A204.1 (cell line): ENCODE measurements around the gene ENTPD5.
A peak's percentile ranks its signal among the peaks of the same experiment; 100 is the strongest.
"Not testable (repeated sequence)": the region's sequence is repeated elsewhere in the genome, so short reads cannot be mapped to it uniquely, and the experiment has no call there.

Experiments used
- FAIRE-seq: peaks from 2 replicates; lab custom pipeline; 2012; peaks lifted over from hg19 to GRCh38; lab: Jason Lieb, UNC

Gene ENTPD5

DNA sequence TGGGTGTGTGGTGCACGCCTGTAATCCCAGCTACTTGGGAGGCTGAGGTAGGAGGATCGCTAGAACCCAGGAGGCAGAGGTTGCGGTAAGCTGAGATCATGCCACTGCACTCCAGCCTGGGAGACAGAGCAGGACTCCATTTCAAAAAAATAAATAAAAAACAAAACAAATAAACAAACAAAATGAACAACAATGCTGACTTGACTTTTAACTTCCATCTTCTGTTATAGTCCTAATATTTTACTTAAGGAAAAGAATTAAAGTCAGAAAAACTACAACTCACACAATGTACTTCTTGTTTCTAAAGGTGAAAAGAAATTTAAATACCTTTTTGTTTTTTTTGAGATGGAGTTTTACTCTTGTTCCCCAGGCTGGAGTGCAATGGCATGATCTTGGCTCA, 13.4 kb downstream of the ENTPD5 start:
- FAIRE-seq, result not testable (repeated sequence)

DNA sequence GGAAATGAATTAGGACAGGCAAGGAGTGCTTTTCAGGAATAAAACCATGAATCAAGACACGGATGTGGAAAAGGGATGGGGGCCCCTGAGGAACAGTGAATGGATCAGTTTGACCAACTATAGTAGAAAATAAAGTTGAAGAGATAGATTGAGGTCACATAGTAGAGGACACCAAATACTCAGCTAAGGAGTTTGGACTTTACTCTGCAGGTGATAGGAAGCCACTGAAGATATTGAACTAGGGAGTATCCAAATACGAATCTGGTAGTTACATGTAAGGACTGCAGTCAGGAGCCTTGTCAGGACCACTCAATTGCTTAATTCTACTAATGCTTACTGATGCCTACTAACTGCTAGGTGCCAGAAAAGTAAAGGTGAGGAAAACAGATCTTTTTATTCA, 20.4 kb downstream of the ENTPD5 start:
- no peak for FAIRE-seq

DNA sequence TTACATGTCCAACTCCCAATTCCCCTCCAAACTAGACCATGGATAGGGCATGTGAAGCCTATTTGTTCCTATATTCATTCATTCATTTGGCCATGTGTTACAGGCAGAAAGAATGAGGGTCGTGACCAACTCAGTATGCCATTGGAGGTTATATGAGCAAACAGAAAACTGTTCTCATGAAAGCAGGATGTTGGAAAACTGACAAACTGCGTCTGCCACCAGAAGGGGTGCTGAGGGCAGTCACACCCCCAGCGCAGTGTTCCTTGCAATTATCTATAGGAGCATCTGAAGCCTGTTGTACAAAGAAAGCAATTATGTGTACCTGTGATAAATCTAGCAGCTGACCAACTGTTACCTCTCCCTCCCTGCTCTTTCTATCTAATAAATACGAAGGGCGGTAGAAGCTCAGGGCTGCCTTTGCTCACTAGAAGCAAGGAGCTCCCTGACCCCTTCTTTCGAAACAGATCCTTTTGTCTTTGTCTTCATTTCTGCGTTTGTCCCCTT, 21.1 kb downstream of the ENTPD5 start:
- FAIRE-seq, result no peak

DNA sequence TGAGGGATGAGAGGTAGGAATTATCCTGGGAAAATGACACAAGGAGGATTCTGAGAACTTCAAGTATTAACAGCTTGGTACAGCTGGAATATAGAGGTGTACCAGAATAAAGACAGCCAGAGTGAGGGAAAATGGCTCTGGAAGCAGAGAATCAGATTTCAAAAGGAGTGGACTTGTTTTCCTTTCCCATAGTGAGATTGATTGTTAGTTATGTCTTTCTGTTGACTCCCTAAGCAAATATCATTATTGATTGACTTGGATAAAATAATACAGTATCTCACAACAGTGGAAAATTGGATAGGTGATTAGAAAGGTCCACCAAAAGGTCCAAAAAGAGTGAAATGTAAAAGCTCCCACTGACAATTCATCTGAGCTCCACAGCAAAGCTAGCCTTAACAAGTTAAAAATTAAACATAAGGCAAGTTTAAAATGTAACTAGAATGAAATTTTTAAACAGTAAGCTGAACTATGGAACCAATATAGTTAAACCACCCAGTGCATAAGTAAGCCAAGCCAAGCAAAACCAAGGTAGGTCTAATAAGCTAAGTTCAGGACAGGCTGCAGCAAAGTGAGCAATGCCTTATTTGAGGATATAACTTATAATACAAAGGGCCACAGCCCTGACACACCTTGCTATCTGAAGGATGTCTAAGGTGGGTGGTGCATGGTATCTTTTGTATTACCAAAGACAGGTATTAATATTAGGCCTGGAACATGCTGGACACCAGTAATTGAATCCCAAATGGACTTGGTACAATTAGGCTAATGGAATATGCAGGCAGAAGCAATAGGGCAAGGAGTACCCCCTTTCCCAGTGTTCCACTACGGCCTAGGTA, 21.8 kb downstream of the ENTPD5 start:
- FAIRE-seq, result no peak

DNA sequence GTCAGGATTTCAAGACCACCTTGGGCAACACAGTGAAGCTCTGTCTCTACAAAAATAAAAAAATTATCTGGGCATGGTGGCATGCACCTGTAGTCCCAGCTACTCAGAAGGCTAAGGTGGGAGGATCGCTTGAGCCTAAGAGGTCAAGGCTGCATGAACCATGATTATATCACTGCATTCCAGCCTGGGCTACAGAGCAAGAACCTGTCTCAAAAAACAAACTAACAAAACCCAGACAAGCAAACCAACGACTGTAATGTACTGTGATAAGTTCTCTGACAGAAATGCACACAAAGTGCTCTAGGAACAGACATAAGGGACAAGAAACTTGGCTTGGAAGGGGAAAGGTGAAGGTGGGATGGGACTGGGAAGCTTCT, 22.4 kb downstream of the ENTPD5 start:
- no peak for FAIRE-seq

DNA sequence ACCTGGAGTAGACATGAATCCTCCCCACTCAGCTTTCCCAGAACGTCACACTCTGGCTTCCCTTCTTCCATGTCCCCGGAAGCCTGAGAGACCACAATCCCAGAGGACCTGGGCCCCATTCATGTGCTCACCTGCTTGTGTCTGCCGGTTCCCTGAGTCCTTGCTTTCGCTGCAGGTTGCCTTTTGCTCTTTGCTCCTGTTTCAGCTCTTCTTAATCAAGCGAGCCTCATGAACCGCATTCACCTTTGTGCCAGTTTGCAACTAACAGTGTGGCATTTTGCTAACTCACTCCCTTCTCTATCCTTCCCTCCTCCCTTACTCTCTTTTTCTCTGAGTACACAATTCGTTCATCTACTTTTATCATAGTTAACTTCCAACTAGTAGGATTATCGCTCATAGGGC, 23.1 kb downstream of the ENTPD5 start:
- FAIRE-seq, result no peak

DNA sequence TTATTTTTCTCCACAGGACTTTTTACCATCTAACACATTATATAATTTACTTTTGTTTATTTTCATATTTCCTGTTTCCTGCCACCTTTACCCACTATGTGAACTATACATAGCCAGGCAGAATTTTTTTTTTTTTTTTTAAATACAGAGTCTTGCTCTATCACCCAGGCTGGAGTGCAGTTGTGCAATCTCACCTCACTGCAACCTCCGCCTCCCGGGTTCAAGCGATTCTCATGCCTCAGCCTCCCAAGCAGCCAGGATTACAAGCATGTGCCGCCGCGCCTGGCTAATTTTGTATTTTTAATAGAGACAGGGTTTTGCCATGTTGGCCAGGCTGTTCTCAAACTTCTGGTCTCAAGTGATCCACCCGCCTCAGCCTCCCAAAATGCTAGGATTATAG, 24.2 kb downstream of the ENTPD5 start:
- FAIRE-seq, result not testable (repeated sequence)

DNA sequence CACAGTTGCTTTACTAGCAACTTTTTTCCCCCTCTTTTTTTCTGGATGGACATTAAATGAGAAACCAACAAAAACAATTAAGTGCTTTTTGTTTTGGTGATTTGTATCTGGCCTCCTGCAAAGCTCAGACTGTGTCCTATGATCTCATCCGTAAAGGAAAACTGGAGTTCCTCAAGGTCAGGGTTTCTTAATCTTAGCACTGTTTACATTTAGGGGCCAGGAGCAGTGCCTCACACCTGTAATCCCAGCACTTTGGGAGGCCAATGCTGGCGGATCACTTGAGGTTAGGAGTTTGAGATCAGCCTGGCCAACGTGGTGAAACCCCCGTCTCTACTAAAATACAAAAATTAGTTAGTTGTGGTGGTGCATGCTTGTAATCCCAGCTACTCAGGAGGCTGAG, 28.0 kb downstream of the ENTPD5 start:
- no peak for FAIRE-seq

DNA sequence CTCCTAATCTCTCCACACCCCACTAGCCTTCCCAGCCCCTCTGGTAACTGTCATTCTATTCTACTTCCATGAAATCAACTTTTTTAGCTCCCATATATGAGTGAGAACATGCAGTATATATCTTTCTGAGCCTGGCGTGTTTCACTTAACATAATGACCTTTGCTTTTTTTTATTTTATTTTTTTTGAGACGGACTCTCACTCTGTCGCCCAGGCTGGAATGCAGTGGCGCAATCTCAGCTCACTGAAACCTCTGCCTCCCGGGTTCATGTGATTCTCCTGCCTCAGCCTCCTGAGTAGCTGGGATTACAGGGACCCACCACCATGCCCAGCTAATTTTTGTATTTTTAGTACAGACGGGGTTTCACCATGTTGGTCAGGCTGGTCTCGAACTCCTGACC, 30.4 kb downstream of the ENTPD5 start:
- FAIRE-seq, result not testable (repeated sequence)

DNA sequence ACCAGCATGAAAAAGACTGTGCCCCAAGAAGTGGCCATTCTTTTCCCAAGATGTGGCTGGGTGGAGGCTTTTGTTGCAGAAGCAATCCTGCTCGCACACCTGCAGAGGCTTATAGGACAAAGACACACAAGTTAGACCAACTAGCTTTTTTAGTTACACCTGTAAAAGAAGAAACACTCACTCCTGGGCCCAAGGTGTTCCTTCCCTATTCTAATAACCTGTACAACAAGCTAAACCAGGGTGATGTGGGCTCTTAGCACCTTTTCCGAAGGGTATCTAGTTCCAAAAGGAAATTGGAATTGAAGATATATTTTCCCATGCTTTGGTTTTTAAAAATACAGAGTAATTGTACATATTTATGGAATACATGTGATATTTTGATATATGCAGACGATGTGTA, 31.0 kb downstream of the ENTPD5 start:
- no peak for FAIRE-seq

DNA sequence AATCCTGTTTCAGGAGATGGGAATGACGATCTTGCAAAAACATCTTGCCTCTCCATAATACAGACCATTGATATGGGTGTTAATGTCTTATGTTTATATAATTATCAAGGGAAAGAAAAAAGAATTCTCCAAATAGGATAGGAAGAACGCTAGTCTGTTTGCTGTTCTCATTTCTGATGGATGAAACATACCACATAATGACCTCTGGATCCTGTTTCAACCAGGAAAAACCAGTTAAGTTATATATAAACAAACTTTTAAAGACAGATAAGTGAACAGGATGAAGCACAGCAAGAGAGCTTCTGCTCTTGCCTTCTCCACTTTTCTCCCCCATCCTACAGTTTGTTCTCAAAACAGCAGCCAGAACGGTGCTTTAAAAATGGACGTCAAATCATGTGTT, 41.2 kb downstream of the ENTPD5 start:
- no peak for FAIRE-seq

DNA sequence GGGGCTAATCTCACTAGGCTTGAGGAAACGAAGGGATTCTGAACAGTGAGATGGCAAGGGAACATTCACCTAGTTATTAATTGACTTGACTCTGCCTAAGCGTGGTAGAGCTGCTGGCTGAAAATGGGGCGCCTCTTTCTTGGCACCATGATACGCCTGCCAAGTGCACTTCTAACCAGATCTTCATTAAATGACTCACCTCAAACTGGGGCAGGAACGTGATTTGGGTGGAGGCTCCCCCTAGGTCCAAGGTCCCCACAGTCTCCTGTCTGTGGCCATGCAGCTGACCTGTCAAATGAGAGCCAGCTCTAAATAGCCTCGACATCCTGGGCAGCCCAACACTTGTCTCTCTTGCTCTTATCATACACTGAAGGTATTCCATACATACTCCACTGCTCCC, 43.0 kb downstream of the ENTPD5 start:
- FAIRE-seq, result no peak

DNA sequence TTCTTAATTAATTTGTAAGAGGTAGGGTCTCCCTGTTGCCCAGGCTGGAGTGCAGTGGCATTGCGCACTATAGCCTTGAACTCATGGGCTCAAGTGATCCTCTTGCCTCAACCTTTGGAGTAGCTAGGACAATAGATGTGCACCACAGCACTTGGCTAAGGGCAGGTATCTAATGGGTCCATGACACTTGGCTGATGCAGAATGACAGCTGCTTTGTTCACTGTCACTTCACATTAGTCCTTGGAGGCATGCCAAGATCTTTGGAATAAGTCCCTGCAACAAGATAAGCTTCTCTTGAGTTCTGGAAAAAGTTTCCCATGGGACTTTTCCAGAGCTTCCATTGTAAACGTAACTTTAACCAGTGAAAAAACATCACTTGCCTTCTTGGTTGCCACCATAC, 45.6 kb downstream of the ENTPD5 start:
- FAIRE-seq, result no peak

DNA sequence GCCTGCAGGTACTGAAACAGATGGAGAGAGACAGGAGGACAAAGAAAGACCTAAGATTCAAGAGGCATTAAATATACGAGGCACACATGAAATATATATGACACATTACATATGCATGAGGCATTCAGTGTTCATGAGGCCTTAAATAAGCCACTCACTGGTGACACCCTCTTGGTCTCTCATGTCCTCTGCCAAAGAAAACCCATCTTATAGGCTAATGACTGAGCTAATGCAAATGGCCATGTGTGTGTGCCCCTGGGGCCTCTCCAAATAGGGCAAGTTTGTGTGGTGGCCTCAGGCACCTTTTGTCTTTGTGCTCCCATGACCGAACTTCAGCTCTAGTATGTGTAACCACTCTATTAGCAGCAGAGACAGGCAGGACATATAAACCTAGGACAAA, 50.2 kb downstream of the ENTPD5 start:
- FAIRE-seq, result no peak

DNA sequence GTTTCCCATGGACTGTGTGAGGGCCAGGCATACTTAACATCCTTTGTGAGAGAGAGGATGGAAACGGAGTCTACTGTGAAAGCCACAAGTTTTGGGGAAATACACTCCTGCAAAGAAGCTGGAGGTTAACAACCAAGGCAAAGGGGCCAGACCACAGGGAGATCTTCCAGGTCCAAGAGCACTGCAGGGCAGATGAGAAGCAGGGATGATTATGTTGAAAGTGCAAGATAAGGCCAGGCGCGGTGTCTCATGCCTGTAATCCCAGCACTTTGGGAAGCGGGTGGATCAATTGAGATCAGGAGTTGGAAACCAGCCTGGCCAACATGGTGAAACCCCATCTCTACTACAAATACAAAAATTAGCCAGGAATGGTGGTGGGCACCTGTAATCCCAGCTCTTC, 53.9 kb downstream of the ENTPD5 start:
- no peak for FAIRE-seq

DNA sequence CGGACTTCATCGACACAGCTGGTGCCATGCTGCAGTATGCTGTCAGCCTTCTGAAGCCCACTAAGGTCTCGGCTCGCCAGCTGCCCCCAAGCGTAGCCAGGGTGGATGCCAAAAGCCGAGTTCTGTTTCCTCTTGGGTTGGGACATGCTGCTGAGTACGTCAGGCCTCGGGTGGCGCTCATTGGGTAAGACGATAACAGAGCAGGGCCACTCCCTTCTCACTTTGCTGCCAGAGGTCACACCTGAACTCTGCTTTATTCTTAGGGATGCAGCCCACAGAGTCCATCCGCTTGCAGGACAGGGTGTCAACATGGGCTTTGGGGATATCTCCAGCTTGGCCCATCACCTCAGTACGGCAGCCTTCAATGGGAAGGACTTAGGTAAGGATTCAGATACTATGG, 57.9 kb downstream of the ENTPD5 start:
- FAIRE-seq, result no peak

DNA sequence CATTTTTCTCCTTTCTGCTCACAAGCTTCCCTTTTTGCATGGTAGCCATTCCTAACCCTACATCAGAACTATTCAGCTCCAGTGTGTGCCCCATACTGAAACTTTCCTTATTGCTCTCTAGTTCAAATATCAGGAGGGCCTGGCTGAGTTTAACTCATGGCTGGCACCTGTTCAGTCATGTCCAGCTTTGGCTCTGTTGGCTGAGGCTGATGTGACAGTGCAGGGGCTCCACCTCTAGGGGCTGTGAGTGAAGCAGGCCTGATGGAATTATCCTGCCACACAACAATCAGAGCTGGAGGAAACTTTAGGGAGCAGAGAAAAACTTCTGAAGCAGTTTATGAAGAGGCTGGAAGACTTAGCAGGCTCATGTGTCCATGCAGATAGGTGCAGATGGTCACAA, 60.5 kb downstream of the ENTPD5 start:
- FAIRE-seq, result no peak

DNA sequence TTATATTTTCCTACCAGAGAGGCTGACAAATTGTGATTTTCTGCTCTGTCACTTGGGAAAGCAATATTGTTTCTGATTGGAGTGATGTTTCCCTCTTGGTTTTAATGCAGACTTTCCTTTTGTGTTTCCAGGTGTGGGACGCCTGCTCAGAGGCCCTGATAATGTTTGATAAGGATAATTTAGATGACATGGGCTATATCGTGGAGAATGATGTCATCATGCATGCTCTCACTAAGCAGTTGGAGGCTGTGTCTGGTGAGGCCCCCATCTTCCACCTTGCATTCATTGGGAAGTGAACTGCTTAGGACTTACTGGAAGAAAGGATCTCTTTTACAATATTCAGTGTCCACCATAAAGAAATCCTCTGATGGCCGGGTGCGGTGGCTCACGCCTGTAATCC, 63.4 kb downstream of the ENTPD5 start:
- FAIRE-seq, result no peak

DNA sequence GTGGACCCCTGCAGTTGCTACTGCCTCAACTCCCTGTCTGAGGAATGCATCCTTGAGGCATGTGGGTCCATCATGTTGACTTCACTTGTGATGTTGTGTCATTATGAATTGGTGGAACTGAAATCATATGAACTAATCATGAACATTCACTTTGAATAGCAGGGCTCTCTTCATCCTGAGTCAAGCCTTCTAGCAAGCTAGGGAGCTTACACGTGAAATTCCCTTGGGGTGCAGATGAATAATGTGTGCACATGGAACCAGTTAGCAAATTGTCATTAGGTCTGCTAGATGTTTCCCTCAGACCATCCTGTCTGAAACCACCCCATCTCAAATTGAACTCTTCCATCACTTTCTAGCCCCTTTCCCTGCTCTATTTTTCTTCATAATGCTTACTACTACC, 65.4 kb downstream of the ENTPD5 start:
- no peak for FAIRE-seq

DNA sequence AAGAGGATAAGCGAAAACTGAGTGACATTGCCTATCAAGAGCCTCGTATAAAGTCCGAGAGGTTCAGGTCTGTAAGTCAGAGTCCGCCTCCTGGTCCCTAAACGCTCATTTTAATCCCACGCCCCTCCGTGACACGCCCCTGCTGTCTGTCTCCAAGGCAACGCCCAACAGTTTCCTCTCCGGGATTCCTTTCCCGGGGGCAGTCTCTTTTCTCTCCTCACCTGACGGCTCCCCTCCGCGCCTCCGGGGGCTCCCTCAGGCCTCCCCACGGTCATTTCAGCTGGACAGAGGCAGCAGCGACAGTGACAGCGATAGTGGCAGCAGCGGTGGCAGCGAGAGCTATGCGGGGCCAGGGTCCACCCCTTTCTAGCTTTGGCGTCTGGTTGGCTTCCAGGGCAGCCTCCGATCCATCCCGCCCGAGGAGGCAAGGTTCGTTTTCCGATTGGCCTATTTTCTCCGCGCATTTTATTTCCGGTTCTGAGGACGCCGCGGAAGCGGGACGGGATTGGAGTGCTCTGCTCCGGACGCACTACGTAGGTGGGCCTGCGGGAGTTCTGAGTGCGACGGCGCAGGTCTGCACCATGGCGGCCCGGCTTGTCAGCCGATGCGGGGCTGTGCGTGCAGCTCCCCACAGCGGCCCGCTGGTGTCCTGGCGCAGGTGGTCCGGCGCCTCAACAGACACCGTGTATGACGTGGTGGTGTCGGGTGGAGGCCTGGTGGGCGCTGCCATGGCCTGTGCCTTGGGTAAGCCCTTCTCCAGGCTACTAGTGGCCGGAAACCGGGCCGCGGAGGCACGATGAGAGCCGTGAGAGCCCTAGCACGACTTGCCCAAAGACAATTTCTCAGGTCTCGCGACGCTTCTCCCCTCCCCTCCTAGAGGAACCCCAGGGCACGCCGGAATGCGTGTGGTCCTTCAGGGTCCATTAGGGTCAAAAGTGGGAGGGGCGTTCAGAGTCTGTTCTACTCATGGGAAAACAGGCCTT, 69.0 kb downstream of the ENTPD5 start, which contains the start of the genes COQ6 and FAM161B:
Gene COQ6 (plus strand): TSS at position 551 of the 983 bp plus-strand sequence. CDS start 31 bp downstream, at position 582.
Gene FAM161B (minus strand): TSS at position 343 of the 983 bp plus-strand sequence. CDS start 68 bp downstream, at position 275.
- FAIRE-seq, result peak; percentile 96

DNA sequence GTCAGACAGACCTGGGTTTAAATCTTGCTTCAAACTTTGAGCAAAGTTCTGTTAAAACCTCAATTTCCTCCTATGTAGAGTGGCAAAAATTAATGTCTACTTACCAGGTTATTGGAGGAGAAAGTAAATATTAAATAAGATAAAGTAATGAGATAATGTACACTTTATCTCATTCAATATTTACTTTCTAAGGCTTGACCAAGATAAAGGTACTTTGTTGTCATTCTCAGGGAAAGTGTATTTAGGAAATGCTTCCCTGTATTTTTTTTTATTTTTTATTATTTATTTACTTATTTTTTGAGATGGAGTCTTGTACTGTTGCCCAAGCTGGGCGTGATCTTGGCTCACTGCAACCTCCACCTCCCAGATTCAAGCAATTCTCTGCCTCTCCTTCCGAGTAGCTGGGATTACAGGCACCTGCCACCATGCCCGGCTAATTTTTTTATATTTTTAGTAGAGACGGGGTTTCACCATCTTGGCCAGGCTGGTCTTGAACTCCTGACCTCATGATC, 73.9 kb downstream of the ENTPD5 start:
- FAIRE-seq, result no peak

DNA sequence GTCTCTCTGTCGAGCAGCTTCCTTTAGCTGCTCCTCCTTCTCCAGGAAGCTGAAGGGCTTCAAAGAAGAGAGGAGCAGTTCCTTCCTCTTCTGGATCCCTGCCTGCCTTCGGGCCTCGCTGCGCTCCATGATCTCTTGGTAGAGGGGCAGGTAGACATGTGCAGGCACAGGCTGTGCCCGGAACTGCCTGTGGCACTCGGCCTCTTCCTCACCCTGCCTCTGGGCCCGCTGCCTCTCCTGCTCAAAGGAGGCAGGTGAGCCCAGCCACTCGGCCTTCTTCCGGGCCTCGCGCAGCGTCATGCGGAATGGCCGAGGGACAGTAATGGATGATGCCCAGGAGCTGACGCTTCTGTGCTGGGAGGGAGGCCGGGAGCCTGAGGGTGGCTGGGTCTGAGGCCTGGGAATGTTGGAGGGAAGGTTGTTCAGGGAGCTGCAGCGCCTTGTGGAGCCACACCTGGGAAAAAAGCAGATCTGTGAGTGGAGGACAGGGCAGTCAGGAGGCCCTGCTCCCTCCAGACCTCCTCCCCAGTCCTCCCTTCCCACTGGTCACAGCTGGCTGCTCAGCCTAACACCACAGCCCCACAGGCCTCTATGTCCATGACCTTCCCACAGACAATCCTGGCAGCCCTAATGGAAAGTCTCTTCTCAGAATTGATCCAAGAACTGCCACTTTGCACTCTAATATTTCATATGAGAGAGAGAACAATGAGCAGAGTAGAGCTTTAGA, 74.5 kb downstream of the ENTPD5 start:
- no peak for FAIRE-seq
